ENCODE results near the gene KRCC1.

DNA sequence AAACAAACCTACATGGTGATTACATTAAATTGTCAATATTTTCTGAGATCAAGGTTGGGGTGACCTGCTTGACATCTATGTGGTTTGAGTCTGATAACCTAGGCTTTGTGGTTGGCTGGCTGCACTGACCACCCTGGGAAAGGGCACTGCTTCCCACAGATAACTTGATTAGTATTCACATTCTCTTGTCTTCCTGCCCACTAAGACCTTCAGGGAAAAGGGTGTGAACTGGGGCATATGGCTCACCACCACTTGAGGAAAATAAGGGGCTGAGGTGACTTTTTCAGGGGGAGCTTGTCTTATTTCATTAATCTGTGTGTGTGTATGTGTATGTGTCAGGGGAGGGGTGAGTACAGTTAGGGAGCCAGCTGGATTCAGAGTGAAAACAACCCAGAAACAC, 13.5 kb upstream of the KRCC1 start:
- no peak for TF ChIP-seq GATA2 (IDR thresholded peaks at IDR 0.05; ENCODE audit: low read depth, low read length)
- no peak for TF ChIP-seq GATA3 (IDR thresholded peaks at IDR 0.05; ENCODE audit: low read depth, low read length)
